Cerebellar nuclear complex (tissue), 1 donor: ENCODE results near the gene CDC42BPB.

Experiments
- DNase-seq, 2 experiments: peaks; one replicate each; lab custom pipeline; 2025; lab: John Stamatoyannopoulos, UW

The CDC42BPB gene

GRCh38 chr14:102967506-102967795, 89.9 kb downstream of the CDC42BPB start:
- DNase-seq, result no peak

GRCh38 chr14:102966681-102967505, 90.5 kb downstream of the CDC42BPB start:
- DNase-seq, result no peak

GRCh38 chr14:102965971-102966655, 91.2 kb downstream of the CDC42BPB start:
- no peak for DNase-seq

GRCh38 chr14:102965282-102965681, 92.1 kb downstream of the CDC42BPB start:
- DNase-seq, result no peak

- no peak for DNase-seq
Observed at GRCh38 chr14:102964152-102964730, 93.1 kb downstream of the CDC42BPB start.

- DNase-seq, result no peak
Observed at GRCh38 chr14:102962111-102962627, 95.2 kb downstream of the CDC42BPB start.

- DNase-seq, result no peak
Observed at GRCh38 chr14:102958461-102958860, 98.9 kb downstream of the CDC42BPB start.

- DNase-seq, result no peak
Observed at GRCh38 chr14:102957222-102957621, 100.1 kb downstream of the CDC42BPB start.

- DNase-seq, result no peak
Observed at GRCh38 chr14:102955636-102956408, 101.5 kb downstream of the CDC42BPB start.

- DNase-seq, result no peak
Observed at GRCh38 chr14:102954081-102954789, 103.1 kb downstream of the CDC42BPB start.

- no peak for DNase-seq
Observed at GRCh38 chr14:102953100-102953499, 104.2 kb downstream of the CDC42BPB start.

GRCh38 chr14:102952276-102952675, 105.1 kb downstream of the CDC42BPB start:
- DNase-seq, result no peak

- DNase-seq, result no peak
Observed at GRCh38 chr14:102951799-102952198, 105.5 kb downstream of the CDC42BPB start.

GRCh38 chr14:102951034-102951433, 106.3 kb downstream of the CDC42BPB start:
- no peak for DNase-seq

GRCh38 chr14:102949801-102950451, 107.4 kb downstream of the CDC42BPB start:
- DNase-seq, result no peak

- no peak for DNase-seq
Observed at GRCh38 chr14:102949062-102949800, 108.1 kb downstream of the CDC42BPB start.

GRCh38 chr14:102948698-102949061, 108.7 kb downstream of the CDC42BPB start:
- no peak for DNase-seq

- DNase-seq, result no peak
Observed at GRCh38 chr14:102947321-102948103, 109.8 kb downstream of the CDC42BPB start.

- no peak for DNase-seq
Observed at GRCh38 chr14:102945346-102946130, 111.8 kb downstream of the CDC42BPB start.
